LNCaP clone FGC (cell line): ENCODE measurements around the gene CERS1.
A peak's percentile ranks its signal among the peaks of the same experiment; 100 is the strongest.

ENCODE experiments used
- DNase-seq: peaks from one replicate; pipeline ENCODE4 v3.0.0-alpha.2; 2011; ENCODE audit warnings: low read depth
- H3K4me3 ChIP-seq: 2 replicates; pipeline ENCODE4 v1.5.1; 2011; ENCODE audit warnings: mild to moderate bottlenecking, low read depth, low read length, control low read depth
- TF ChIP-seq, protein P1 (sequence below): IDR thresholded peaks from 2 replicates; pipeline ENCODE4 v1.5.1; 2012; ENCODE audit warnings: mild to moderate bottlenecking; ENCODE audit not compliant: control insufficient read depth, insufficient read depth; ENCODE audit errors: extremely low read depth

The CERS1 gene

DNA sequence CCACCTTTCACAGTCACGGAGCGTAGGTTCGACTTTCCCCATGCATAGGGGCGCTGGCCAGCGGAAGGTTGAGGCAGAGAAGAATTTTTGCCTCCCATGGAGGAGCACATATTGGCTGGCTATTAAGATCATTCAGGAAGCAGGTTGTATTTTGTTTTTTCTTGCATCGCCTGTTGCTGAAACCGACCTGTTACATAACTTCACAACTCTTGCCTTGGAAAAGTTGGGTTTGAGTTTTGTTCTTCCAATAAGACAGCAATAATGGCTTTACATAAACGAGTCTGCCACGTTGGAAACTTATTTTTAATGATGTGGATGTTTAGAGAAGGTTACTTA is 62.8 kb downstream of the CERS1 start:
- no peak for DNase-seq
- TF ChIP-seq, protein P1, sequence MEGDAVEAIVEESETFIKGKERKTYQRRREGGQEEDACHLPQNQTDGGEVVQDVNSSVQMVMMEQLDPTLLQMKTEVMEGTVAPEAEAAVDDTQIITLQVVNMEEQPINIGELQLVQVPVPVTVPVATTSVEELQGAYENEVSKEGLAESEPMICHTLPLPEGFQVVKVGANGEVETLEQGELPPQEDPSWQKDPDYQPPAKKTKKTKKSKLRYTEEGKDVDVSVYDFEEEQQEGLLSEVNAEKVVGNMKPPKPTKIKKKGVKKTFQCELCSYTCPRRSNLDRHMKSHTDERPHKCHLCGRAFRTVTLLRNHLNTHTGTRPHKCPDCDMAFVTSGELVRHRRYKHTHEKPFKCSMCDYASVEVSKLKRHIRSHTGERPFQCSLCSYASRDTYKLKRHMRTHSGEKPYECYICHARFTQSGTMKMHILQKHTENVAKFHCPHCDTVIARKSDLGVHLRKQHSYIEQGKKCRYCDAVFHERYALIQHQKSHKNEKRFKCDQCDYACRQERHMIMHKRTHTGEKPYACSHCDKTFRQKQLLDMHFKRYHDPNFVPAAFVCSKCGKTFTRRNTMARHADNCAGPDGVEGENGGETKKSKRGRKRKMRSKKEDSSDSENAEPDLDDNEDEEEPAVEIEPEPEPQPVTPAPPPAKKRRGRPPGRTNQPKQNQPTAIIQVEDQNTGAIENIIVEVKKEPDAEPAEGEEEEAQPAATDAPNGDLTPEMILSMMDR, result no peak

DNA sequence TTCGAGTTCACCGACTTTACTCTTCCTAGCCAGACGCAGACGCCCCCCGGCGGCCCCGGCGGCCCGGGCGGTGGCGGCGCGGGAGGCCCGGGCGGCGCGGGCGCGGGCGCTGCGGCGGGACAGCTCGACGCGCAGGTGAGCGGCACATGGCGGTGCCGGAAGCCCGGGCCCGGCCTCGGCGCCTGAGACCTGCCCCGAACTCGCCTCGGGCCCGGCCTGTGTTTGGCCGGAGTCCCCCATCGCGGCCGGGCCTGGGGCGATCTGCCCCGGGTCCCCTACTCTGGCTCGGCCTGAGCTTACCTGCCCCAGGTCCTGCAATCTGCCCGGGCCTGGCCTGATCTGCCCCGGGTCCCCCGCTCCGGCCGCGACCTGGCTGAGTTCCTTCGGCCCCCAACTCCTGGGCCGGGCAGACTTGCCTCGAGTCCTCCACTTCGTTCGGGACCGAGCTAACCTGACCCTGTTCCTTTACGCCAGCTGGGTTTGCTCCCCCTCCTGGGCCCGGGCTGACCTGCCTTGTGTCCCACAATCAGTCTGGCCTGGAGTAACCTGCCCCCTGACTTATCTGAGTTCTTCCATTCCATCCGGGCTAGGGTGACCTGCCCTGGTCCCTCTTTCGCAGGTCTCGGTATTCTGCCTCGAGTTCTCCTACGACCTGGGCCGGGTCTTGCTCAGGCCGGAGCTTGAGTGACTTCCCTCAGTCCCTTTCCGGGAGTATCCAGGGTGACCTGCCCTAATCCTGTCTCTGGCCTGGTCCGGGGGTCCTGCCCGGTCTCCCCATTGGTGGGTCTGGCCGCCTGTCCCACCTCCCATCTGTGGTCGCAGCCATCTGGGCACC is 63.4 kb downstream of the CERS1 start:
- H3K4me3 ChIP-seq, result peak overlapping the region; percentile 97
- DNase-seq, result no peak
- TF ChIP-seq, protein P1, result no peak

More for the DNA sequence above, 62.8 kb downstream of the CERS1 start:
- peak overlapping the region; percentile 97 for H3K4me3 ChIP-seq

DNA sequence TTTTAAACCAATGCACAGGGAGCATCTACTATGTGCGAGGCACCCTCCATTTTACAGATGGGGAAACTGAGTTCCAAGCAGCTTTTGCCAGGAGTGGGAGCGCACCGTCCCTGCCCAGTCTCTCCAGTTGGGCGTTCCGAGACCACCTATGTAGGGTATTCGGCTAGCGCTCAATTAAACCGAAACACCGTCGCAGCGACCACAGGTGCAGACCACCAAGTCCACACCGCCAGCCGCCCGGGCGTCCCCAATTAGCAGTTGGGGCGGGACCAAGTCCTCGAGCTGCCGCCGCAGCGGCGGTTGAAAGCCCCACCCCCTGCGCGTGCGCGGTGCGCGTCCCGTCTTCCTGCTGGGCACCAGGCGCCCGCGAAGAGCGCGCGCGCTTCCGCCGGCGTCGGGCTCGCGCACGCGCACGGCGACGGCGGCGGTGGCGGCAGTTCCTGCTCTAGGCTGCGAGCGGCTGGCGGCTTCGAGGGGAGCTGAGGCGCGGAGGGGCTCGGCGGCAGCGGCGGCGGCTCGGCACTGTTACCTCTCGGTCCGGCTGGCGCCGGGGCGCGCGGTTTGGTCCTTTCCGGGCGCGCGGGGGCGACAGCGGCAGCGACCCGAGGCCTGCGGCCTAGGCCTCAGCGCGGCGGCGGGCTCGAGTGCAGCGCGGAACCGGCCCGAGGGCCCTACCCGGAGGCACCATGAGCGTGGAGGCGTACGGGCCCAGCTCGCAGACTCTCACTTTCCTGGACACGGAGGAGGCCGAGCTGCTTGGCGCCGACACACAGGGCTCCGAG is 64.2 kb downstream of the CERS1 start, which contains the start of gene UPF1:
UPF1 (plus strand) TSS at position 436 of the 782 bp plus-strand sequence; CDS start at position 687, 251 bp downstream.
- TF ChIP-seq, protein P1, result 0 out of 2 replicates have a peak, but pooled peaks have one; percentile 0
- peak within 1 kb of the TSS; percentile 97 for H3K4me3 ChIP-seq
- peak; percentile 61 for DNase-seq

DNA sequence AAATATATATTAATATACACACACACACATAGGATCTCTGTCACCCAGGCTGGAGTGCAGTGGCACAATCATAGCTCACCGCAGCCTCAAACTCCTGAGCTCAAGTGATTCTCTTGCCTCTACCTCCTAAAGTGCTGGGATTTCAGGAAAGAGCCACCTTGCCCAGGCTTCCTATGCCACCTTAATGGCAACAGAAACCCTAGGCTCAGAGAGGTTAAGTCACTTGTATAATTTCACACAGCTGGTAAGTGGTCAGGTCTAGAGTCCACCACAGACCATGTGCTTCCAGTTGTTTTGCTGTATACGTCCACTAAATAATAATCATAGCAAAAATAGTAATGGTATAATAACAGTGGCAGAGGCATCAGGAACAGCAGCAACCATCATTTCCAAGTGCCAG is 65.5 kb downstream of the CERS1 start:
- no peak overlapping the region for H3K4me3 ChIP-seq
- no peak for DNase-seq
- TF ChIP-seq, protein P1, result no peak

DNA sequence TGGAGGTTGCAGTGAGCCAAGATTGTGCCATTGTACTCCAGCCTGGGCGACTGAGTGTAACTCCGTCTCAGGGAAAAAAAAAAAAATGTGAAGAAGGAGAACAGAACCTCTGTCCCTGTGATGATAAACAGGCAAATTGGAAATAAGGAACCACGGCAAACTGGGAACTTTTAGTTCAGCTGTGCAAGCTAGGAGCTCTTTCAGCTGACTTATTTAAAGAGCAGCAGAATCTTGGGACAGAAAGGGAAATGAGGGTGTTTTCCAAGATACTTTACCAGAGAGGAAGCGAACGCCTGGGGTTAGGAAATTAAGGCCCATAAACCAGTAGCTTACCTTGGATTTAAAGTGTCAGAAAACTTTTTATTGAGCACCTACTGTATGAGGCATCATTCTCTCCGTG is 67.2 kb downstream of the CERS1 start:
- no peak for DNase-seq
- no peak overlapping the region for H3K4me3 ChIP-seq
- TF ChIP-seq, protein P1, result no peak
